Measurements from ENCODE around the gene ZNF511.
"Not testable (repeated sequence)": the region's sequence is repeated elsewhere in the genome, so short reads cannot be mapped to it uniquely, and the experiment has no call there.

ZNF511 gene

GRCh38 chr10:133308421-133309099 is at the start of gene ZNF511, which contains the start of gene TUBGCP2:
ZNF511 (plus strand) TSS chr10:133308914; CDS start chr10:133308944, 30 bp downstream.
TUBGCP2 (minus strand) TSS chr10:133308872; CDS start chr10:133302941, 5,931 bp downstream.
- peak; percentile 89 for DNase-seq

GRCh38 chr10:133259602-133259989 is 49.1 kb upstream of the ZNF511 start:
- DNase-seq, result no peak

- peak; percentile 70 for DNase-seq
These were observed 47.6 kb upstream of the ZNF511 start for GRCh38 chr10:133260895-133261725.

- DNase-seq, result peak; percentile 89
These were observed 46.9 kb upstream of the ZNF511 start for GRCh38 chr10:133261726-133262325.

GRCh38 chr10:133262696-133263095 is 46.0 kb upstream of the ZNF511 start:
- DNase-seq, result no peak

GRCh38 chr10:133263674-133264073 is 45.0 kb upstream of the ZNF511 start:
- no peak for DNase-seq

GRCh38 chr10:133264461-133264860 is 44.3 kb upstream of the ZNF511 start:
- DNase-seq, result peak; percentile 55

- DNase-seq, result not testable (repeated sequence)
These were observed 43.7 kb upstream of the ZNF511 start for GRCh38 chr10:133265052-133265451.

GRCh38 chr10:133266056-133266795 is 42.5 kb upstream of the ZNF511 start:
- DNase-seq, result no peak

- no peak for DNase-seq
These were observed 41.4 kb upstream of the ZNF511 start for GRCh38 chr10:133267293-133267692.

GRCh38 chr10:133267829-133268228 is 40.9 kb upstream of the ZNF511 start:
- DNase-seq, result no peak

- DNase-seq, result no peak
These were observed 40.2 kb upstream of the ZNF511 start for GRCh38 chr10:133268532-133268931.

- DNase-seq, result no peak
These were observed 39.3 kb upstream of the ZNF511 start for GRCh38 chr10:133269367-133269766.

- no peak for DNase-seq
These were observed 38.5 kb upstream of the ZNF511 start for GRCh38 chr10:133270204-133270603.

- DNase-seq, result no peak
These were observed 37.9 kb upstream of the ZNF511 start for GRCh38 chr10:133270773-133271297.

- no peak for DNase-seq
These were observed 37.0 kb upstream of the ZNF511 start for GRCh38 chr10:133271521-133272300.

- no peak for DNase-seq
These were observed 36.3 kb upstream of the ZNF511 start for GRCh38 chr10:133272301-133272963.

- no peak for DNase-seq
These were observed 35.7 kb upstream of the ZNF511 start for GRCh38 chr10:133272964-133273420.

GRCh38 chr10:133273534-133274143 is 35.1 kb upstream of the ZNF511 start:
- no peak for DNase-seq

Data from activated CD4-positive, alpha-beta T cell treated with anti-CD3 and anti-CD28 coated beads, Interleukin-10, Interleukin-2, amounts not matched to agents 100 ng/mL and 50 ng/mL, durations not matched to agents 16 hours and 8 hours (primary cell).